Measurements from ENCODE around the gene POLD2. TPM values are rescaled to one million over a fixed set of nuclear protein-coding genes. Genes with fewer than 3 reads are reported as not detected.

The POLD2 gene
- total RNA-seq, 4 donors from 2014 or later = 12.9 to 73.3 (median 33.7) TPM

DNA sequence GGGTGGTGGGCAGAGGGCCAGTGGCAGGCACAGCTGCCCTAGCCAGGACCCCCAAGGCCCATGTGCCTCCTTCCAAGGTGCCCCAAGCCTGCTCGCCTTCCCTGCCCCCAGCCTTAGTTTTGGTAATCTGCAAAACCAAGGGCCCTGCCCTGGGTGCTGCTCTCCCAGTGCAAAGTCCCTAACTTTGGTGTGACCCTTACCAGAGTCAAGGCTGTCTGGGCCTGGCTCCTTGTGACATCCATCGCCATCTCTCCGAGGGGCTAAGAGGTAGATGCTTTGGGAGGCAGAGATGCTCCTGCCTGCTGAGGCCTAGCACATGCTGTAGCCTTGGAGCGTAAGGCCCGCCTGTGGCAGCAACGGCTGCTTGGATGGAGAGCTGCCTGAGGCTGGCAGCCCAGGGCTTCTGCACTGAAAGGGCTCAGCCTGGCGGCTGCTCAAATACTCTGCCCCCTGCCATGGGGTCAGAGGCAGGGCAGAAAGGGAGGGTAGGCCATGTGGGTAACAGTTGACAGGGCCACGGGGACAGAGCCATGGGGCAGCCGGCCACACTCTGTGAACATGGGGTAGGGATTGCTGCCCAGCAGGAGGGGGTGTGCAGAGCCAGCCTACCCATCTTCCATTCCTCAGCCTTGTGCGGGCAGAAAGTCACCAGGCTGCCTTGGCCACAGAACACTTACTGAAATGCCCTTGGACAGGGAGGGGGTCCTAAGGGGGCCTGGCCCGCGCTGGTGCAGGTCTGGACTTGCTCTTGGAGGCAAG is 35.7 kb upstream of the POLD2 start:
- H3K36me3 ChIP-seq = no peaks in the 10 kb centered on the region
- no peaks in the 10 kb centered on the region for H3K4me1 ChIP-seq
- H3K4me3 ChIP-seq = no peak overlapping the region
- TF ChIP-seq, protein P1, sequence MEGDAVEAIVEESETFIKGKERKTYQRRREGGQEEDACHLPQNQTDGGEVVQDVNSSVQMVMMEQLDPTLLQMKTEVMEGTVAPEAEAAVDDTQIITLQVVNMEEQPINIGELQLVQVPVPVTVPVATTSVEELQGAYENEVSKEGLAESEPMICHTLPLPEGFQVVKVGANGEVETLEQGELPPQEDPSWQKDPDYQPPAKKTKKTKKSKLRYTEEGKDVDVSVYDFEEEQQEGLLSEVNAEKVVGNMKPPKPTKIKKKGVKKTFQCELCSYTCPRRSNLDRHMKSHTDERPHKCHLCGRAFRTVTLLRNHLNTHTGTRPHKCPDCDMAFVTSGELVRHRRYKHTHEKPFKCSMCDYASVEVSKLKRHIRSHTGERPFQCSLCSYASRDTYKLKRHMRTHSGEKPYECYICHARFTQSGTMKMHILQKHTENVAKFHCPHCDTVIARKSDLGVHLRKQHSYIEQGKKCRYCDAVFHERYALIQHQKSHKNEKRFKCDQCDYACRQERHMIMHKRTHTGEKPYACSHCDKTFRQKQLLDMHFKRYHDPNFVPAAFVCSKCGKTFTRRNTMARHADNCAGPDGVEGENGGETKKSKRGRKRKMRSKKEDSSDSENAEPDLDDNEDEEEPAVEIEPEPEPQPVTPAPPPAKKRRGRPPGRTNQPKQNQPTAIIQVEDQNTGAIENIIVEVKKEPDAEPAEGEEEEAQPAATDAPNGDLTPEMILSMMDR (IDR thresholded peaks at IDR 0.05) = no peak
- DNase-seq = no peak
- no peaks in the 10 kb centered on the region for H3K9me3 ChIP-seq
- no peak overlapping the region for H3K27ac ChIP-seq
- intact Hi-C loops (cut with DNase I; ENCODE audit: low total_unique reads) = no loop called here
- H3K27me3 ChIP-seq = no peaks in the 10 kb centered on the region

DNA sequence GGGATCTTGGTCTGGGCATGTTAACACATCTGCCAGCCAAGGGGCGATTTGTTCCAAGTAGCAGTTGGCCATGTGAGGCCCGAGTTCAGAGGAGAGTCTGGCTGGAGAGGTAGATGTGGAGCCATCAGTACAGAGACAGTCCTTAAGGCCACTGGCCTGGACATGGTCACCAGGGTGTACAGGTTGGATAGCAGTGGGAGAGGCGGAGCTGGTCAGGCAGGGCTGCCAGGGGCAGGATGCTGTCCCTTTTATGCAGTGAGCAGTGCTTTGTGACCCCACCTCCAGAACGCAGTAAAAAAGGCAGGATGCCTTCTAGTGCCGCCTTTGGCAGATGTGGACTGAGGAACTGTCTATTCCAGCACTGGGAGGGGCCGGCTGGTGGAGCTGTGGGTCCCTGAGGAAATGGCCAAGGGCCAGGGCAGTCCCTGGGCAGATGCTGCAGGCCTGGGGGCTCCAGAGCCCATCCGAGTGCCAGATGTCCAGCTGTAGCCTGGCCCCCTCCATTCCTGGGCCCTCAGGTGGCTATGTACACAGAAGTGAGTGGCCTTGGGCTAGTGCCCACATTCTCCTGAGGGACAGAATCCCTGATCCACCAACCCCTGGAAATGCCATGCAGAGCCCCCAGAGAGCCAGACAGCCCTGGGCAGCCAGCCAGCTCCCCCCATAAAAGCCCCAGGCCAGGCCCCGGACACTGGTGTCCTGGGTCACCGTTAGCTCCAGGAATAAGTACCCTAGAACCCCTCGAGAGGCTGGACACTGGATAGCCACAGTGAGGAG is 34.9 kb upstream of the POLD2 start:
- no peak for DNase-seq
- no peaks in the 10 kb centered on the region for H3K9me3 ChIP-seq
- intact Hi-C loops (cut with DNase I; ENCODE audit: low total_unique reads) = no loop called here
- H3K27ac ChIP-seq = no peak overlapping the region
- H3K27me3 ChIP-seq = no peaks in the 10 kb centered on the region
- H3K4me1 ChIP-seq = no peaks in the 10 kb centered on the region
- no peaks in the 10 kb centered on the region for H3K36me3 ChIP-seq
- TF ChIP-seq, protein P1 (IDR thresholded peaks at IDR 0.05) = no peak
- TF ChIP-seq POLR2A (IDR thresholded peaks at IDR 0.05) = no peak
- no peak overlapping the region for H3K4me3 ChIP-seq

DNA sequence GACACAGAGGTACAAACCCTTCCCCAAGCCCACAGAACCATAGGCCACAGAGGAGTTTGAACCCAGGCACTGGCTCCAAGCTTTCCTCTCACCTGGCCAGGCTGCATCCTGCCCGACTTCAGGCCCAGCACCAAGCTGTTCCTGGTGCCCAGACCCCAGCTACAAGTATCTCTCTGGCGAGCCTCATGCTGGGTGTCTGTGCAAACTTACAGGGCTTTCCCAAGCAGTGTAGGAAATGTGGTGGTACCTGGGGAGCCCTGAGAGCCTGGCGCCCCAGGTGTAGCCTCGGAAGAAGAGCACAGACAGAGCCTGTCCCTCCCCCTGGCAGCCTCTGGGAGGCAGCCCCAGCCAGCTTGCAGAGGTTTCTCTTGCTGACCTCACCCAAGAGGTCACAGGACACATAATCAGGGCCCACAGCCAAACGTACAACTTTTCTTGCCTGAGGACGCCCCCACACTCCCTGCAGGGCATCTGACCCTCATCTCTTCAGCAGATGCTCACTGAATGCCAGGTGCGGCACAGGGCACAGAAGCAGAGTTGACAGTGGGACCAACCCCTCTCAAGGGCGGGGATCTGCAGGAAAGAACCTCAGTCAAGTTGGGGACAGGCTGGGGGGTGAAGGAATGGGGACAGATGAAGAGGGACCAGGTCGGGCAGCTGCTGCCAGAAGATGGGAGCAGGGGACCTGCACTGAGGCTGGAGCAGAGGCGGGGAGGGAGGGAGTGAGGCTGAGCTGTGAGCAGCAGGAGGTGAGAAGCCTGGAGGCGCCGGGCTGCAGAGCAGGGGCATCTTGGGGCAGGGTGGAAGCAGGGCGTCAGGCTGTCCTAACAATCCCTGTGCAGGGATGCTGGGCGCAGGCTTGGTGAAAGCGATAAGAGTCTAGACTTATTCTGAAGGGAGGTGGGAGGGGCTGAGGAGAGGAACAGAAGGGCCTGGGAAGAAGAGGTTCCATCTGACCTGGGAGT is 34.0 kb upstream of the POLD2 start:
- H3K27me3 ChIP-seq = no peaks in the 10 kb centered on the region
- no peaks in the 10 kb centered on the region for H3K9me3 ChIP-seq
- H3K27ac ChIP-seq = no peak overlapping the region
- H3K4me1 ChIP-seq = no peaks in the 10 kb centered on the region
- intact Hi-C loops (cut with DNase I; ENCODE audit: low total_unique reads) = no loop called here
- no peaks in the 10 kb centered on the region for H3K36me3 ChIP-seq
- DNase-seq = no peak
- no peak overlapping the region for H3K4me3 ChIP-seq
- TF ChIP-seq, protein P1 (IDR thresholded peaks at IDR 0.05) = no peak
- TF ChIP-seq POLR2A (IDR thresholded peaks at IDR 0.05) = no peak

DNA sequence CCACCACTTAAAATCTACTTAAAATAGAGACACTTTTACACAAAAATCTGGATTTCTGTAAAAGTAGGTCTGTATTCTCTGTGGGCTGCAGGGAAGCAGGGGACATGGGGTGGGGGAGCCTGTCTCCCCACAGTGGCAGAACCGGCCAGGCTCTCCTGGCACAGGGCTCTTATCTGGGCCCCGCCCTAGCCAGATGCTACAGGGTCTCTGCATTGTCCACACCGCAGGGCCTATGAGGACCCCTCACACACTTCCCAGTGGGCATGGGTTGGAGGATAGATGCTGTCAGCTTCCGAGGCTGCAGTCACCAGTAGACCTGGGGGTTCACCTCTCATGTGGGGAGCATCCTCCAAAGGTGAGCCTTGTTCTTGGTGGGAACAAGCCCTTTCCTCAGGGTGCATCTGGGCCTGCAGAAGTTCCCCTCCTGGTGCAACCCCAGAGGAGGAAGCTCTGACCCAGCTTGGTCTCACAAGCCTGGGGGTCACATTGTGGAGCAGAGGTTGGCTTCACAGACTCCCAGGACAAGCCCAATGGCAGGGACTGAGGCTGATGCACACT is 33.2 kb upstream of the POLD2 start:
- intact Hi-C loops (cut with DNase I; ENCODE audit: low total_unique reads) = no loop called here
- H3K9me3 ChIP-seq = no peaks in the 10 kb centered on the region
- no peaks in the 10 kb centered on the region for H3K4me1 ChIP-seq
- H3K36me3 ChIP-seq = no peaks in the 10 kb centered on the region
- DNase-seq = no peak
- no peak overlapping the region for H3K4me3 ChIP-seq
- no peaks in the 10 kb centered on the region for H3K27me3 ChIP-seq
- no peak overlapping the region for H3K27ac ChIP-seq
- no peak for TF ChIP-seq POLR2A (IDR thresholded peaks at IDR 0.05)
